NCI-H2227 treated with DMSO at 0.1 percent for 48 hours (cell line): ENCODE data around the gene EYS.
A peak's percentile ranks its signal among the peaks of the same experiment; 100 is the strongest.

ENCODE experiments used
- DNase-seq: peaks from one replicate; lab custom pipeline; 2025; lab: John Stamatoyannopoulos, UW

Gene EYS

DNA sequence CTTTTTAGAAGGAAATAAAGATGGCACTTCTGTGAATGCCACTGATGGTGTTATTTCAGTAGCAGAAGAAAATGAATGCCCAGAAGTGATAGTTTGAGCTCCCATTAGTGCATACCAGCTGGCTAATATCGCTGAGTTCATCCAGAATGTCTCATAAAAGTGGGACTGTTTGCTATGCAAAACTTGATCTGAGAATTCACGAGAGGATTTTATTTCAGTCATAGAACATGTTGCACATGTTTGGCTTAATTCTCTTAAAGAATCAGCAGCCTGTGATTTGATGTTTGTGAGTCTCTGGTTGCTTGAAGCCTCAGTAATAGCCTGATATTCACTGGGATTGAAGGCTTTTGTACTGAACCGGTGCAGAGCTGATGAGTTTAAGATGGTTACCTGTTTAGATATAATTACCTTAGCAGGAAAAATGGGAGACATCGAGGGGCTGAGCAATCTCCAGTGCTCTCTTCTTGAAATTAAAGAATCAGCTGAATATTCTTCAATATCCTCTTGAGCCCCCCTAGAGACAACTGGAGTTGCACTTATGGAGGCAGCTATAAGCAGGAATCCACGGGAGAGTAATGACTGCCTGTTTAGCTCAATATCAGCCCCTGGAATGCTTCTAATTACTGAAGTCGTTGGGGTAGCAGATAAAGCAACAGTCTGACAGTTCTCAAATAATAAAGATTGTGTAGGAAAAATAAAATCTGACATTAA is 1115.9 kb downstream of the EYS start:
- DNase-seq: peak; percentile 19

DNA sequence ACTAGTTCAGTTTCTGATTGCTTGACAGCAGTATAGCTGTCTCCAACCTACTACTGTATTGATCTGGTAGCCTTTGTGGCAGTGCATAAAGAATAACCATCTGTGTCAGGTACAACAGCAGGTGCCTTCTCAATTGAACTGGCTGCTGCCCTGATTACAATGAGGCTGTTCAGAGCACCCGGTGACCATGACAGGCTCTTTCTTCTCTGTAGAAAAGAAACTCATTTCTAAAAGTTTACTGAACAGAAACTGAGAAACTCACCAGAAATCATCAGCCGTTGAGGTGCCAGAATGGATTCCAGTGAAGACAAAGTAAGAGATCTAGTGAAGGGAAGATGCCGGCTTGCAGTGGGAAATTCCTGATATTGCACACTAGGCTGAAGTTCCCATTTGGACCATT is 1117.1 kb downstream of the EYS start:
- no peak for DNase-seq

DNA sequence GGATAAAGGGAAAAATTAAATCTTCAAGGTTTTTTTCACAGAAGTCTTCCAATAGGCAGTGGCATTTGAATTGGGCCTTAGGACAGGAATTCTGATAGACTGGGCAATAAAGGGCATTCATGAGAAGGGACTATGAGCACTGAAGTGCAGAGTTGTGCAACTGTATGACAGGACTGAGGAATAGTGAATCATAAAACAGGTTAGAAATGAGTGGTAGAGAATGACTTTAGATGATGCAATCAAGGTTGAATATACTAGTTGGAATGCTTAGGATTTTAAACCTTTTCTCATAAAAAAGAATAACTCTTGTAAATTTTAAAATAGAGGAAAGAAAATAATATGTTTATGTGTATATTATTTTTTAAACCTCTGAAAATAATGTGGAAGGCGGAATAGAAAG is 1126.7 kb downstream of the EYS start:
- no peak for DNase-seq

DNA sequence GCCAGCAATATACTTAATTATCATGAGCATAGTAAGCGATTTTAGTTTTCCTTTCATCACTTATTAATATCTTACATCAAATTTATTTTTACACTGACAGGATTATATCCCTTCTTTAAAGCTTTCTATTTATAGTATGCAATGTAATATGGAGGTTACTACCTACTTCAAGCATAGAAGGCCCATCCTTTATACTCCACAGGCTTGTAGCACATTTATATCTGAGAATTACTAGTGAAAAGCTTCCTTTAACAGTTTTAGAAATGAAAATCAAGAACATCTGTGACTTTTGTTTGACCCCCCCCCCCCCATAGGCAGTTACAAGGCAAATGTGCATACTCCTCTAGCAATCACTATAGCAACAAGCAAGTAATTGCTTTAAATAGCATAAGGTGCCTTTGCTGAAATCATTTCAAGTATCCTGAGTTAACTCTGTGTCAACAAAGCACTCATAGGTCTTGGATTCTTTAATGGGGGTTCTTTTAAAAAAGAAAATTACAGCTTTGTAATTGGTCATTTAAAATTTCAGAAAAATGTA is 1153.7 kb downstream of the EYS start:
- DNase-seq: peak; percentile 90

DNA sequence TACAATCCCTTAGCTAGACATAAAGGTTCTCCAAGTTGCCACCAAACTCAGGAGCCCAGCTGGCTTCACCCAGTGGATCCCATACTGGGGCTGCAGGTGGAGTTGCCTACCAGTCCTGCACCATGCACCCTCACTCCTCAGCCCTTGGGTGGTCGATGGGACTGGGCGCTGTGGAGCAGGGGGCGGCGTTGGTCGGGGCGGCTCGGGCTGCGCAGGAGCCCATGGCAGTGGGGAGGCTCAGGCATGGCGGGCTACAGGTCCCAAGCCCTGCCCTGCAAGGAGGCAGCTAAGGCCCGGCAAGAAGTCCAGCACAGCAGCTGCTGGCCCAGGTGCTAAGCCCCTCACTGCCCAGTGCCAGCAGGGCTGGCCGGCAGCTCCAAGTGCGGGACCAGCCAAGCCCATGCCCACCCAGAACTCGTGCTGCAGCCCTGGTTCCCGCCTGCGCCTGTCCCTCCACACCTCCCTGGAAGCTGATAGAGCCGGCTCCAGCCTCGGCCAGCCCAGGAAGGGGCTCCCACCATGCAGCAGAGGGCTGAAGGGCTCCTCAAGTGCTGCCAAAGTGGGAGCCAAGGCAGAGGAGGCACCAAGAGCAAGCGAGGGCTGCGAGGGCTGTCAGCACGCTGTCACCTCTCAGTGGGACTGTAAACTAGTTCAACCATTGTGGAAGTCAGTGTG is 1159.3 kb downstream of the EYS start:
- no peak for DNase-seq

DNA sequence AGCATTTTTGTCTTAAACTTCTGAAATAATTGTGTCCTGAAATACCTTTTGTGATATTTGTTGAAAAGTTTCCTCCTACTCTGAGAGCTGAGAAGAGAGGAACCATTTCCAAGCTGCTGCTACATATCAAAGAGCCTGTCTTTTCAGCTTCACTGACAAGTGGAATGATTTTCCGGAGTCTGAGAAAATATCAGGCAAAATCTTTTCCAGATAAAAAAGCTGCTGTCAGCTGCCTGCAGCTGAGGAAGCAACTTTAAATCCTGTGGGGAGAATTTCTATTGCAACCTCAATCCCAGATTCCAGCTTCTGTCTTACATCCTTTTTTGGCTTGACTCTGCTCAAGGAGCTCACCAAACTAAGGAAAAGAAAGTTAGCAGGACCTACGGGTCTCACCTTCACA is 1167.1 kb downstream of the EYS start:
- no peak for DNase-seq

DNA sequence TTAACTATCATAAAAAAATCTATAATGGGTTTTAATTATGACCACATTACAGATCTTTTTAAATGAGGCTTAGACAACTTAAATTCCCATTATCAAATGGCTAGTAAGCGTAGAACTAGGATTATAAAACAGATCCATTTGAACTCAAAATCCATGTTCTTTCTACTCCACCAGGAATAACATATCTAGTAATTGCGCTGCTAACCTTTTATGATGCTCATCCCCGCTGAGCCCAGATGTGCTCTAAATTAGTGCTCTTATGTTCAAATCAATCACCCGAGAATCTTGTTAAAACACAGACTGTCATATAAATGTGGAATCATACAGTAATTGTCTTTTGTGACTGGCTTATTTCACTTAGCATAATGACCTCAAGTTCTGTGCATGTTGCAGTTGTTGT is 1168.3 kb downstream of the EYS start:
- DNase-seq: peak; percentile 27

DNA sequence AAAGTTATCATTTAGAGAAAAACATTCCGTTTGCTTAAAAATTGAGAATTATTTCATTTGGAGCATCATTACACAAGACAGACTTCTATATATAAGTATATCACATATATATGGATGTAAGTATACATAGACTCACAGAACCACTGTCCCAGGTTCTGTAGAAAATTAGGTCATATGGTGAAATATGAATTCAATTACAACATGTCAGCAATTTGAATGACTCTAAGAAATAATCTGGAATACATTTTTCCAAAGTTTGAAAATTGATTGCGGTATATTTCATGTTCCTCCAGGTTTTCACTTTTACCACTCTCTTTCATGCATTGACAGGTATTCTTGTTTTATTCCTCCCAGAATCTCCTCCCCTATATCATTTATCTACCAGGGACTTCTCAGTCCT is 1179.1 kb downstream of the EYS start:
- DNase-seq: no peak

DNA sequence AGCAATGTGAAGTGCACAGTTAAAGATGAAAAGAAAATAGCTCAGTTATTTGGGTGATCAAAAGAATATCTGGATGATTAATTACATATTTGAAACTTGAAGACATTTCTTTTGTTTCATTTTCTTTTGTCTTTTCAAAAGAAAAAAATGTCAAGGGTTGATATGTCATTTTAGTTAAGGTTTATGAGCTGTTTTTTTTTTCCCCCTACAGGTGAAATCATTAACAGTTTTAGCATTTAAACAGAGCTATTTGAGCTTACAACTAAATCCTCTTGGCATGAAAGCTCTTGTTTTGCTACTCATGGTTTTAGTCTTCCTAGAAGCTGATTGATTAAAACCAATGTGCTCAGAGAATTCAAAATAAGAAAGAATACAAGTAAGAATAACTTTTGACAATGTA is 1184.2 kb downstream of the EYS start:
- no peak for DNase-seq

DNA sequence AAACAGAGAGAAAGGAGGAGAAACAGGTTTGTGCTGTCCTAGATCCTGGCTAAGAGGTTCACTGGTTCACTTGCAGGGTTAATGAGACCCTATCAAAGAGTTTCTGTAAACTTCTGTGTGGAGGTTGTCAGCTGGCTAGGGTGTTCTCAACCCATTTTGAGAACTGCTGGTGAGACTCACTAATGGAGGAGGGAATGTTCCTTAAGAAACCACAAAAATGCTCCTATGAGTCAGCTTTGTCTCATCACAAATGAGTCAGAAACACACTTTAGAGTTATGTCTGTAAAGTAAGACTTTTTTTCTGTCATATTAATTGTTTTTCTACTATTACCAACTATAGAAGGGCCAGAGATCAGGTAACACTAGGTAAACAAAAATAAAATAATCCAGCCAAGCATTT is 1187.0 kb downstream of the EYS start:
- no peak for DNase-seq

DNA sequence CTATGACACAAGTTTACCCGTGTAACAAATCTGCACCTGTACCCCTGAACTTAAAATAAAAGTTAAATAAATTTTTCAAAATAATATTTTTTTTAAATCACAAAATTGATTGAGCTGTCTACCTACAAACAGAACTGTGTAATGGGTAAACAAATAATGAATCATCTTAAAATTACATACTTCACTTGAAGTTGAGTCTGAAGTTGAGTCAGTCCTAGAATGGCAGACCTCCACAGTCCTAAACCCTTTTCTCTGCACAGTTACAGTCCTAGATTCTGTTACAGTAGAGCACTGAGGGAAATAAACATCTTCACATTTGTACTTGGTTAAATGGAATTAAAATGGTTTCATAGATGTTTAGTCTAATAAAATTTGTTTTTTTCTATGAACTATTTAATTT is 1190.6 kb downstream of the EYS start:
- no peak for DNase-seq

DNA sequence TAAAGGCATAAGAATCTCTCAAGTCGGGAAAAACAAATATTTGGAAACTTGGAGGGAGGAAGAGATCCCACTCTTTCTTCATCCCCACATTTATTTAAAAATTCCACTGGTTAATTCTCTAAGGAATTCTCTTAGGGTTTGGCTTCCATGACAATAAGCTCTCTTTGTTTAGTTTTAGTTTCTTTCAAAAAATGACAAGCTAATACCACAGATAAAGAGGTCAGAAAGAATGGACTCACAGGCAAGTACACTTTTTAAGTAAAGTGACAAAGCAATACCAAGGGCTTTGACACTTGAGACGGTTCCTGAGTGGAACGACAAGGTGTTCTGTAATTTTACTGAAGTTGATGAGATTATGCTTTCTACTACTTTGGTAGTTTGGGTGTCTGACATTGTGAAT is 1199.4 kb downstream of the EYS start:
- no peak for DNase-seq

DNA sequence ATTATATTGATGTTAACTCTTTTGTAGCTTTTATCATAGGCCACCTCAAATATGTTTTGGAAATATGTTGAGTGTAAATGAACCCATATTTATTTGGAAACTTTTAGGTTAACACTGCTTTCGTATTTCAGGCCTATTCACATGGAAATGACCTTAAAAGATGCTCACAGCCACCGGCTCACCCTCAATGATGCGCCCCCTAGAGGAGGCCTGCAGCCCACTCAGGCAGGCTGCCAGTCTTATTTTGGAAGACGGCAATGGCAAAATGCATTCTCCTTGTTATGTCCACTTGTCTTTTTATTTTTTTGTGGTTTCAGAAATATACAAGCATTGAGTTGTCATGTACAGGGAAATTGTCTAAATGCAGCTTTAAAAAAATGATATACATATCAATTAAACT is 1201.7 kb downstream of the EYS start:
- DNase-seq: no peak

DNA sequence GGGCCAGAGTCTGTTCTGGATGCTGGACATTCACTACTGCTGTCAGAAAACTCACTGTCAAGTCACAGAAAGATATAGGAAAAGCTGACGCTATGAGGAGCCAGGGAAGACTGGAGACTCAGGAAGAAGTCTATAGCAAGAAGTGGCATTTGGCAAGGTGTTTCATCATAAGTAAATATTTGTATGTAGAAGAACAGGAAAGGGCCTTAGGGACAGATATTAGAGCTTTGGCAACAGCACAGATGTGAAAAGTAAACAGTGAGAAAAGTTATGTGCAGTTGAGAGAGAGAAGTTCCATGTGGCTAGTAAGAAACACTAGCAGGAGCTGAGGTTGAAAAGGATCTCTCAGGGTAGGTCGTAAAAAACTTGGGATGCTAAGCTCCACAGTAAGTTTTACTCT is 1202.5 kb downstream of the EYS start:
- DNase-seq: no peak

DNA sequence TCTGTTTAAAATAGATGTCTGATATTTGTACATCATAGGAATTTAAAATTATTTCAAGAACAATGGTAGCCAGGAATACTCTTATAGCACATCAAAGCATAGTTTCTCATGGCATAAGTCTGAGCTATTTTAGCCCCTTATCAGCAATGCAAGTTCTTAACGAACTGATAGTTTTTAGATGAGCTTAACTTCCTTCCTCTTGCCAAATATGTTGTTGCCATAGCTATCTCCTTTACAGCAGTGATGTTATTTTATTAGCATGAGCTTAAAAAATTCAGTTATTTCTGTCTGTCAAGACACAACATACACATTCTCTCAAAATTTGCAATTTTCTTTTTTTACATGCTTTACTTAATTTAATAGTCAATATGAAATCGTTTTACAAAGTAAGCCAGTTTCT is 1204.2 kb downstream of the EYS start:
- no peak for DNase-seq

DNA sequence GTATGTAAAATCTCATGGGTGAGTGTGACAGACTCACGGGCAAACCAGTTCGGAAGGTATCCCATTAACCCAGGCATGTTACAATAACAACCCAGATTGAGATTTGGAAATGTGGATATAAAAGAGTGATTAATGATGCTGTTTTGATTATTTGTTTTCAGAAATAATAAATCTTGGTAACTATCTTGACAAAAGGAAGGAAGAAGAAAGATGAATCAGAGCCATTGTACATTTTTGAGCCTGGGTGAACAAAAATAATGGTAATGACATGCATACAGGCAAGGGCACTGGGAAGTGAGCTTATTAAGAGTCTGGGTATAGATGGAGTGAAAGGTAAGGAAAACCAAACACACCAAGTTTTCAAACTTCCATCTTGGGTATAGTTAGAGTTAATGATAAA is 1209.4 kb downstream of the EYS start:
- no peak for DNase-seq

DNA sequence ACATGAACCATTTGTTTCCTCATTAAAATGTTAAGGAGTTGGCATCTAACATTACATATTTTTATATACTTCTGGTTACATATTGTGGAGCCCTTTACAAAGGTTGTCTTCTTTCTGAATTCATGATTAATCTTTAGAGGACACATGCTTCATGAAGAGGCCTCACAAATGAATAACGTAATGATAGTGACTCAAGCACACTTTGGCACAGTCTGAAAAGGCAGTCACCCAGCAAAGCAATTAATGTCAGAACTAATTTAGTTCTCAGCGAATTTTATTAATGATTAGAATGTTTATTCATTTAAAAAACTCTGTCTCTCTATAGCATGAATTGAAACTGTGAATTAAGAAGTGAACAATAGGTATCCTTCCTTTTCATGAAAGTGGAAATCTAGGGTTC is 1217.3 kb downstream of the EYS start:
- no peak for DNase-seq

DNA sequence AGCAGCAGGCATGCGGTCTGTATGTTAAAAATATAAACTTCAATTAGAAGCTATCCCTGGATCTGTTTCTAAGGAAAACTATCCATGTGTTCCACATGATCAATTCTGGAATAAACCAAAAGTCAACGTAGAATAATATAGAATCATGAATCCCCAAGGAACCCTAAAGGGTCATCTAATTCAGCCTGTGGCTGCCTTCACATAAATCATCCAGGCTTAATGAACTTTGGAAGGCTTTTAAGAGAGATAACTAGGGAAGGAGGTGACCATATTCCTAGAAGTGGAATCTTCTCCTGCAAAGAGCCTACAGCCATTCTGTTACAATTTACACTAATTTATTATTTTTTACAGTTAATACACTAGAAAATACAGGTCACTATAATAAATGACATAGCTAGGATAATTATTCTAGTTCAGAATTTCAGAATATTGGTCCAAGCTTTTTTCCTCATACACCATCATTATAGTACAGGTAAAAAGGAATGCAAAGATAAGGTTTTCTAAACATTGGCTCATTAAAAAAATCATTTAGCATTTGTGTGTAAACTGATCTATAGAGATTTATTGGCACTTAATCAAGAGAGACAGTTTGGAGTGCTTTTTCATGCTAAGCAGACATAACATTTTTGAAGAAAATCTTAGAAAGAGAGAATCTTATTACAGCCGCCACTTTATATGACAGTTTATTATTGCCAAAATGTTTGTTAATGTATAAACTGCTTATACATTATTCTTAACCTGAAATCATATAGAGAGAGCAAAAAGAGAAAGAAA is 1220.3 kb downstream of the EYS start:
- no peak for DNase-seq

DNA sequence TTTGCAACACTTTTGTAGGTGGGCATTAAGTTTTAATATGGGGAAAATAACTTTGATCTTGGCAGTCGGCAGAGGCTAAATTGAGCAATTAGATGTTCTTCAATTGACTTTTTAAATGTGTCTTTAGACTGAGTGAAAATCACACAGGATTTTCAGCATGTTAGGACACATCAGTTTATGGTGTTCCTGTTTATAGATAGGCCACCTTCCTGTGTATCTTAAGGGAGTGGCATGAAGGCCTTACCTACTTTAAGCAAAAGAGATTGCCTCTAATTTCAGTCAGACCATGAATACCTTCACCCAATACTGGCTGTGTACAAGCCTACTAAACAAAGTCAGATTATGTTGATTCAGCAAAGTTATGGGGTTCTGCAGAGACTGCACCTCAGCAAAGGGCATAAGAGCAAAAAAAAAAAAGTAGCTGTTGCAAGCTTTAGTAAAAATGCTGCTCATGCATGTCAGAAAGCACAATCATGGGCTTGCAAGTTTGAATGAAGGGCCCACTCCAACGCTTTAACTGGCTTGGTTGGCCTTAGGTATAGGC is 1223.0 kb downstream of the EYS start:
- no peak for DNase-seq

DNA sequence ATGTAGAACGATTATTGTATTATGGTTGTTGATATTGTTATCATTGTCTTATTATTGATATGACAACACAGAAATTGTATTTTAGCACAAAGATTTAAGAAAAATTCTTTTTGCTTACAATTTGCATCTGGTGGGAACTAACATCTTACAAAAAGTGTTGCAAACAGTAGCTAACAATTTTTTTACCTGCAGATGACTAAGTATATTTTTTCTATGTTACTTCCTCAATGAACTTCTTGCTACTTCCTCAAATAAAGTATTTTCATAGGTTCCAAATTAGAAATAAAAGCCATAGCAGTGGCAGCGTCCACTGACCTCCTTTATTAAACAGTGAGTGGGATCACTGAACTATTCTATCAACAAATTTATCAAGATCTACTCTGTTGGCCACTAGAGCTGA is 1224.4 kb downstream of the EYS start:
- no peak for DNase-seq

DNA sequence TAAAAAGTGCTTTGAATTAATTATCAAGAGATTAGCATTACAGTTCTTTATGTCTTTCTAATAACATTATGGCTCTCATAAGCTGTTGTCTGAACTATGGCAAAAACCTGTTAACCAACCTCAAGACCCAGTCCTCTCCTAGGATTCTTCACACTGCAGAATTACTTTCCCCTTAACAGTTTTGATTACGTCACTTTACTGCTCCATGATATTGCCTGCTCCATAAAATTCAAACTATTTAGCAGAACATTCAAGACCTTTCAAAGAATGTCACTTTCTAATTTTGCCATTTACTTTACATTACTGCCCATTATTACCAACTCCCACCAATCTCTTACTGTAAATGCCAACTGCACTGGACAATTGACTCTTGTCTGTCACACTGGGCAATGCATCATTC is 1227.9 kb downstream of the EYS start:
- DNase-seq: no peak

DNA sequence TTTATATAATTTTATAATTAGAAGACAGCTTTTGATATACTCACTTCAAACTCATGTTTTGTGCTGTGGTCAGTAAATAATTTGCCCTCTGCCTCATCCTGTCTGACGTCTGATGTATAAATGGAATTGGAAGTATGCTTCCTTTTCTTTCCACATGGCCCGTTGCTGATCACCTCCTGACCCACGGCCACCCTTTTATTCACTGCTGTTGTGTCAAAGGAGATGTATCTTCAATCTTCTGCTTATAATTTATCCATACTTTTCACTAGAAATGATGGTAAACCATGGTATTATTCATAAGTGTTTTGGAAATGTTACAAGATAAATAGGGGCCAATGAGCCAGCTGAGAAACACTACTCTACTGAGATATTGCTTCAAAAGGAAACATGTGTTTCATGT is 1229.6 kb downstream of the EYS start:
- DNase-seq: no peak

DNA sequence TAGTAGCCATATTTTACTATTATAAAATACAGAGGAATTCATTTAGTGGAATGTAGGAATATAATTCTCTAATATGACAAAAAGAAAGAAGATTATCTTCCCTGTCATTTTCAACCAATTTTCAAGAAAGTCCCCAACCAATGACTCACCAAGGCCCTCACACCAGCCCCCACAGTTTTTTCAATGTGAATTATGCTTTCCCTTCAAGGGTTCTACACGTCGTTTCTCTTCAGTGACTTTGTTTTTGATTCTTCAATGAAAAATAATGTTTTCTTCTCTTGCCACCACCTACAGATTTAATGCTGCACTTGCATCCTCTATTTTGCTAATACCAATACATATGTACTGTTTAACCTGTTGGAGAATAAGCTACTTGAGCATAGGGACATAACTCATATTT is 1230.1 kb downstream of the EYS start:
- DNase-seq: no peak
